OCI-LY3 (cell line): ENCODE data around the gene SLC36A4.

Experiments
- H2AFZ ChIP-seq: fragments of 200-600, 300-600 bp; shearing (Covaris generic); 2 replicates; pipeline ENCODE4 v1.6.0; 2014; ENCODE audit warnings: antibody characterized with exemption, low read depth, low read length
- H3K27ac ChIP-seq: fragments of 200-600, 300-600 bp; sonication (generic); 2 replicates; pipeline ENCODE4 v1.5.1; 2014; ENCODE audit warnings: mild to moderate bottlenecking, low read length, moderate library complexity, mixed read lengths
- H3K27me3 ChIP-seq: fragments of 200-600, 300-600 bp; sonication (generic); 2 replicates; pipeline ENCODE4 v1.6.1; 2014; ENCODE audit warnings: low read depth, low read length, mixed read lengths
- H3K36me3 ChIP-seq: fragments of 200-600, 300-600 bp; sonication (generic); replicated peaks from 2 replicates; pipeline ENCODE3; 2014; ENCODE audit warnings: low read depth, low read length, mixed read lengths
- H3K4me1 ChIP-seq: fragments of 300-600, 200-600 bp; sonication (generic); 2 replicates; pipeline ENCODE4 v1.6.1; 2014; ENCODE audit warnings: low read length, mixed read lengths
- H3K4me2 ChIP-seq: fragments of 200-600, 300-600 bp; sonication (generic); 2 replicates; pipeline ENCODE4 v1.6.1; 2014; ENCODE audit warnings: low read length, mixed read lengths
- H3K4me3 ChIP-seq: fragments of 300-600, 200-600 bp; sonication (generic); 2 replicates; pipeline ENCODE4 v1.5.1; 2014; ENCODE audit warnings: antibody characterized with exemption, mild to moderate bottlenecking, low read length, moderate library complexity
- H3K79me2 ChIP-seq: fragments of 300-600, 200-600 bp; shearing (Covaris generic); 2 replicates; pipeline ENCODE4 v1.6.1; 2014; ENCODE audit warnings: mild to moderate bottlenecking, low read length, mixed read lengths
- H3K9ac ChIP-seq: fragments of 300-600, 200-600 bp; shearing (Covaris generic); 2 replicates; pipeline ENCODE4 v1.6.0; 2014; ENCODE audit warnings: mild to moderate bottlenecking, low read length, moderate library complexity
- H3K9me3 ChIP-seq: fragments of 200-600, 300-600 bp; shearing (Covaris generic); 2 replicates; pipeline ENCODE4 v1.6.1; 2014; ENCODE audit warnings: low read length, mixed read lengths; ENCODE audit not compliant: insufficient read depth
- H4K20me1 ChIP-seq: fragments of 200-600, 300-600 bp; sonication (generic); 2 replicates; pipeline ENCODE4 v1.6.1; 2016; ENCODE audit warnings: low read length, mixed read lengths; ENCODE audit not compliant: insufficient read depth
- CTCF ChIP-seq: fragments of 200-600, 300-600 bp; sonication (generic); IDR thresholded peaks from 2 replicates; pipeline ENCODE4 v1.5.1; 2014; ENCODE audit warnings: antibody characterized with exemption, low read length, low read depth
- EZH2phosphoT487 ChIP-seq: fragments of 200-600 bp; shearing (Covaris generic); IDR thresholded peaks from 2 replicates; pipeline ENCODE4 v1.6.1; 2018; ENCODE audit warnings: antibody characterized with exemption, mixed run types, low read depth

Gene SLC36A4

DNA sequence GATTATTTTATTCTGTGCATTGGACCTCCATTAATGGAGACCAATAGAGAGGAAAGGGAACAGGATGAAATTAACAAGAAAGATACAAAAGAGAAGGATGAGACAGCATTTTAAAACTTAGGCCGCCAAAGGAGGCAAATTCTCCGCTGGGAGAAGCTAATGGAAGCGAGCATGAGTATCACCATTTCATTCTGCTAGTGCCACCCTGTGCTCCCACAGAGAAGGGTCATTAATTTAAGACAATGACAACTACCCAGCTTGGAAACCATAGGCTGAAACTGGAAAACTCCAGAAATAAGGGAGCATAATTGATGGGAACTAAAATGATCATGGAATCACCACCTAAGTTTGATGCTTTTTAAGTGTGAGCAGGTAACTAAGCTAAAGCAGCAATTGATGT, 69.2 kb downstream of the SLC36A4 start:
- no peak overlapping the region for H3K27ac ChIP-seq
- no peaks in the 10 kb centered on the region for H3K9me3 ChIP-seq
- H3K79me2 ChIP-seq = no peaks in the 10 kb centered on the region
- no peak overlapping the region for H2AFZ ChIP-seq
- H3K4me1 ChIP-seq = no peaks in the 10 kb centered on the region
- H3K4me2 ChIP-seq = no peak overlapping the region
- no peaks in the 10 kb centered on the region for H4K20me1 ChIP-seq
- no peak overlapping the region for H3K4me3 ChIP-seq
- H3K9ac ChIP-seq = no peak overlapping the region
- H3K27me3 ChIP-seq = no peaks in the 10 kb centered on the region
- H3K36me3 ChIP-seq = no peaks in the 10 kb centered on the region
- no peak for TF ChIP-seq EZH2phosphoT487
- no peak for TF ChIP-seq CTCF

GRCh38 chr11:93123351-93123898, 74.4 kb downstream of the SLC36A4 start:
- Histone ChIP-seq H3K79me2 (no peaks in the 10 kb centered on the region), H2AFZ (no peak overlapping the region), H3K27me3 (no peaks in the 10 kb centered on the region), H3K9me3 (no peaks in the 10 kb centered on the region), H4K20me1 (no peaks in the 10 kb centered on the region), H3K36me3 (no peaks in the 10 kb centered on the region), H3K4me2 (no peak overlapping the region), H3K9ac (no peak overlapping the region), H3K4me3 (no peak overlapping the region), H3K27ac (no peak overlapping the region), H3K4me1 (no peaks in the 10 kb centered on the region)
- no peak for TF ChIP-seq CTCF
- TF ChIP-seq EZH2phosphoT487 = no peak

GRCh38 chr11:93122535-93123235, 75.1 kb downstream of the SLC36A4 start:
- no peak overlapping the region for H3K4me3 ChIP-seq
- no peaks in the 10 kb centered on the region for H3K9me3 ChIP-seq
- H3K4me2 ChIP-seq = no peak overlapping the region
- no peak overlapping the region for H2AFZ ChIP-seq
- no peak overlapping the region for H3K27ac ChIP-seq
- no peak for TF ChIP-seq EZH2phosphoT487
- TF ChIP-seq CTCF = no peak
- H3K27me3 ChIP-seq = no peaks in the 10 kb centered on the region
- H3K79me2 ChIP-seq = no peaks in the 10 kb centered on the region
- no peaks in the 10 kb centered on the region for H4K20me1 ChIP-seq
- no peaks in the 10 kb centered on the region for H3K36me3 ChIP-seq
- H3K4me1 ChIP-seq = no peaks in the 10 kb centered on the region
- H3K9ac ChIP-seq = no peak overlapping the region

- Histone ChIP-seq H2AFZ (no peak overlapping the region), H3K27ac (no peak overlapping the region), H3K36me3 (no peaks in the 10 kb centered on the region), H3K4me1 (peaks cover 7% of the 10 kb centered on the region), H3K27me3 (no peaks in the 10 kb centered on the region), H3K9ac (no peak overlapping the region), H3K4me3 (no peak overlapping the region), H4K20me1 (no peaks in the 10 kb centered on the region), H3K4me2 (no peak overlapping the region), H3K79me2 (no peaks in the 10 kb centered on the region), H3K9me3 (no peaks in the 10 kb centered on the region)
- no peak for TF ChIP-seq CTCF
- TF ChIP-seq EZH2phosphoT487 = no peak
Observed at GRCh38 chr11:93118276-93118675, 79.5 kb downstream of the SLC36A4 start.
